Measurements from ENCODE around the gene KRT14. TPM values are rescaled to one million over a fixed set of nuclear protein-coding genes. Genes with fewer than 3 reads are reported as not detected.
"Not testable (repeated sequence)": the region's sequence is repeated elsewhere in the genome, so short reads cannot be mapped to it uniquely, and the experiment has no call there.

Gene KRT14
- total RNA-seq, 5 donors from 2014 or later (not counting 1 experiment from before 2014, with no cell fraction given) = not detected

- H3K27me3 Mint-ChIP-seq = peaks cover 0 to 9% of the 10 kb centered on the region in 2 donors
- ATAC-seq (replicated peaks in 1 of 4) (no peak), DNase-seq (no peak)
- H3K9me3 Mint-ChIP-seq = no peaks in the 10 kb centered on the region
- Histone ChIP-seq H3K4me3 (ENCODE audit: control insufficient read depth in 1 of 2, extremely low read depth in 1 of 2, low read length in 1 of 2) (no peak overlapping the region), H3K9me3 (no peaks in the 10 kb centered on the region), H3K36me3 (ENCODE audit: control insufficient read depth in 2 of 2, extremely low read depth in 1 of 2, insufficient read depth in 1 of 2, low read length in 1 of 2) (no peaks in the 10 kb centered on the region), H3K4me1 (ENCODE audit: control insufficient read depth in 1 of 2, extremely low read depth in 1 of 2, insufficient read depth in 2 of 2, low read length in 2 of 2) (no peaks in the 10 kb centered on the region), H3K27me3 (replicated peaks in 1 of 2; ENCODE audit: control insufficient read depth in 2 of 2, extremely low read depth in 1 of 2, insufficient read depth in 2 of 2, low read length in 1 of 2) (peaks cover 0 to 16% of the 10 kb centered on the region in 2 experiments), H3K27ac (ENCODE audit: low read length) (no peak overlapping the region)
- H3K4me3 Mint-ChIP-seq = no peak overlapping the region
- whole genome bisulfite sequencing (ENCODE audit: insufficient coverage) = 87% methylated on average over 6 of the region's 8 CpGs
- no peaks in the 10 kb centered on the region for H3K36me3 Mint-ChIP-seq
- CTCF ChIA-PET = no interaction called here
- POLR2A ChIA-PET = no interaction called here
- no peak overlapping the region for H3K27ac Mint-ChIP-seq
- H3K4me1 Mint-ChIP-seq = no peaks in the 10 kb centered on the region
These were observed 44.6 kb upstream of the KRT14 start for GRCh38 chr17:41631025-41631897.

GRCh38 chr17:41629826-41630670, 43.4 kb upstream of the KRT14 start:
- Mint-ChIP-seq H3K27ac (no peak overlapping the region), H3K4me3 (no peak overlapping the region), H3K27me3 (peaks cover 0 to 14% of the 10 kb centered on the region in 2 donors), H3K9me3 (no peaks in the 10 kb centered on the region), H3K4me1 (no peaks in the 10 kb centered on the region), H3K36me3 (no peaks in the 10 kb centered on the region)
- H3K27ac ChIP-seq (ENCODE audit: low read length) = no peak overlapping the region
- ChIA-PET CTCF (no interaction called here), POLR2A (interaction anchor here in 1 of 2 donors (0.5 kb wide), 1 partner anchor 848 kb away, joined by 3 read pairs; the partner anchor contains the start of gene KRT27)
- H3K9me3 ChIP-seq = no peaks in the 10 kb centered on the region
- no peak for DNase-seq
- WGBS (ENCODE audit: insufficient coverage) = 78% methylated on average over 10 of the region's 13 CpGs
- H3K4me3 ChIP-seq (ENCODE audit: control insufficient read depth in 1 of 2, extremely low read depth in 1 of 2, low read length in 1 of 2) = no peak overlapping the region
- ATAC-seq (replicated peaks in 1 of 4) = no peak
- peaks cover 0 to 15% of the 10 kb centered on the region in 2 experiments for H3K27me3 ChIP-seq (replicated peaks in 1 of 2; ENCODE audit: control insufficient read depth in 2 of 2, extremely low read depth in 1 of 2, insufficient read depth in 2 of 2, low read length in 1 of 2)
- H3K36me3 ChIP-seq (ENCODE audit: control insufficient read depth in 2 of 2, extremely low read depth in 1 of 2, insufficient read depth in 1 of 2, low read length in 1 of 2) = no peaks in the 10 kb centered on the region
- no peaks in the 10 kb centered on the region for H3K4me1 ChIP-seq (ENCODE audit: control insufficient read depth in 1 of 2, extremely low read depth in 1 of 2, insufficient read depth in 2 of 2, low read length in 2 of 2)

- no peak overlapping the region for H3K4me3 Mint-ChIP-seq
- H3K36me3 Mint-ChIP-seq = no peaks in the 10 kb centered on the region
- no peaks in the 10 kb centered on the region for H3K4me1 Mint-ChIP-seq
- H3K27me3 Mint-ChIP-seq = peaks cover 0 to 16% of the 10 kb centered on the region in 2 donors
- no peaks in the 10 kb centered on the region for H3K9me3 ChIP-seq
- H3K27ac ChIP-seq (ENCODE audit: low read length) = no peak overlapping the region
- no peak for DNase-seq
- peaks cover 0 to 20% of the 10 kb centered on the region in 2 experiments for H3K27me3 ChIP-seq (replicated peaks in 1 of 2; ENCODE audit: control insufficient read depth in 2 of 2, extremely low read depth in 1 of 2, insufficient read depth in 2 of 2, low read length in 1 of 2)
- H3K4me3 ChIP-seq (ENCODE audit: control insufficient read depth in 1 of 2, extremely low read depth in 1 of 2, low read length in 1 of 2) = no peak overlapping the region
- ChIA-PET POLR2A (no interaction called here), CTCF (no interaction called here)
- H3K27ac Mint-ChIP-seq = no peak overlapping the region
- 84% methylated on average over 7 of the region's 10 CpGs for WGBS (ENCODE audit: insufficient coverage)
- no peaks in the 10 kb centered on the region for H3K36me3 ChIP-seq (ENCODE audit: control insufficient read depth in 2 of 2, extremely low read depth in 1 of 2, insufficient read depth in 1 of 2, low read length in 1 of 2)
- no peak for ATAC-seq (replicated peaks in 1 of 4)
- no peaks in the 10 kb centered on the region for H3K4me1 ChIP-seq (ENCODE audit: control insufficient read depth in 1 of 2, extremely low read depth in 1 of 2, insufficient read depth in 2 of 2, low read length in 2 of 2)
- H3K9me3 Mint-ChIP-seq = no peaks in the 10 kb centered on the region
These were observed 42.6 kb upstream of the KRT14 start for GRCh38 chr17:41629316-41629715.

GRCh38 chr17:41628621-41629255, 42.0 kb upstream of the KRT14 start:
- H3K27ac ChIP-seq (ENCODE audit: low read length); H3K4me3 ChIP-seq (ENCODE audit: control insufficient read depth in 1 of 2, extremely low read depth in 1 of 2, low read length in 1 of 2); ATAC-seq (replicated peaks in 1 of 4); H3K27ac Mint-ChIP-seq; H3K4me3 Mint-ChIP-seq; H3K4me1 ChIP-seq (ENCODE audit: control insufficient read depth in 1 of 2, extremely low read depth in 1 of 2, insufficient read depth in 2 of 2, low read length in 2 of 2); H3K9me3 Mint-ChIP-seq; H3K9me3 ChIP-seq; POLR2A ChIA-PET; H3K36me3 Mint-ChIP-seq; DNase-seq; H3K36me3 ChIP-seq (ENCODE audit: control insufficient read depth in 2 of 2, extremely low read depth in 1 of 2, insufficient read depth in 1 of 2, low read length in 1 of 2); CTCF ChIA-PET; H3K4me1 Mint-ChIP-seq: not testable (repeated sequence)
- H3K27me3 Mint-ChIP-seq = peaks cover 0 to 16% of the 10 kb centered on the region in 2 donors
- 82% methylated on average over 3 of the region's 11 CpGs for WGBS (ENCODE audit: insufficient coverage)
- peaks cover 0 to 20% of the 10 kb centered on the region in 2 experiments for H3K27me3 ChIP-seq (replicated peaks in 1 of 2; ENCODE audit: control insufficient read depth in 2 of 2, extremely low read depth in 1 of 2, insufficient read depth in 2 of 2, low read length in 1 of 2)

GRCh38 chr17:41628073-41628370, 41.3 kb upstream of the KRT14 start:
- no CpG with 5 or more reads among the region's 1 CpG for WGBS (ENCODE audit: insufficient coverage)
- not testable (repeated sequence) for H3K9me3 ChIP-seq

GRCh38 chr17:41627316-41628072, 40.8 kb upstream of the KRT14 start:
- CTCF ChIA-PET = no interaction called here
- H3K4me3 ChIP-seq (ENCODE audit: control insufficient read depth in 1 of 2, extremely low read depth in 1 of 2, low read length in 1 of 2) = no peak overlapping the region
- H3K9me3 ChIP-seq = no peaks in the 10 kb centered on the region
- Mint-ChIP-seq H3K9me3 (no peaks in the 10 kb centered on the region), H3K4me3 (no peak overlapping the region), H3K27ac (no peak overlapping the region), H3K27me3 (peaks cover 0 to 16% of the 10 kb centered on the region in 2 donors), H3K4me1 (no peaks in the 10 kb centered on the region), H3K36me3 (no peaks in the 10 kb centered on the region)
- WGBS (ENCODE audit: insufficient coverage) = 83% methylated on average over 19 of the region's 23 CpGs
- no peaks in the 10 kb centered on the region for H3K36me3 ChIP-seq (ENCODE audit: control insufficient read depth in 2 of 2, extremely low read depth in 1 of 2, insufficient read depth in 1 of 2, low read length in 1 of 2)
- POLR2A ChIA-PET = no interaction called here
- no peaks in the 10 kb centered on the region for H3K4me1 ChIP-seq (ENCODE audit: control insufficient read depth in 1 of 2, extremely low read depth in 1 of 2, insufficient read depth in 2 of 2, low read length in 2 of 2)
- ATAC-seq (replicated peaks in 1 of 4) (no peak), DNase-seq (no peak)
- H3K27ac ChIP-seq (ENCODE audit: low read length) = no peak overlapping the region
- H3K27me3 ChIP-seq (replicated peaks in 1 of 2; ENCODE audit: control insufficient read depth in 2 of 2, extremely low read depth in 1 of 2, insufficient read depth in 2 of 2, low read length in 1 of 2) = peaks cover 0 to 24% of the 10 kb centered on the region in 2 experiments

More at GRCh38 chr17:41628073-41628370, 41.3 kb upstream of the KRT14 start:
- H3K36me3 Mint-ChIP-seq; H3K4me1 ChIP-seq (ENCODE audit: control insufficient read depth in 1 of 2, extremely low read depth in 1 of 2, insufficient read depth in 2 of 2, low read length in 2 of 2); POLR2A ChIA-PET; DNase-seq; H3K9me3 Mint-ChIP-seq; H3K4me3 ChIP-seq (ENCODE audit: control insufficient read depth in 1 of 2, extremely low read depth in 1 of 2, low read length in 1 of 2); ATAC-seq (replicated peaks in 1 of 4); H3K36me3 ChIP-seq (ENCODE audit: control insufficient read depth in 2 of 2, extremely low read depth in 1 of 2, insufficient read depth in 1 of 2, low read length in 1 of 2); H3K27ac ChIP-seq (ENCODE audit: low read length); H3K27ac Mint-ChIP-seq; H3K4me1 Mint-ChIP-seq; CTCF ChIA-PET; H3K4me3 Mint-ChIP-seq: not testable (repeated sequence)
- peaks cover 0 to 24% of the 10 kb centered on the region in 2 experiments for H3K27me3 ChIP-seq (replicated peaks in 1 of 2; ENCODE audit: control insufficient read depth in 2 of 2, extremely low read depth in 1 of 2, insufficient read depth in 2 of 2, low read length in 1 of 2)
- peaks cover 0 to 16% of the 10 kb centered on the region in 2 donors for H3K27me3 Mint-ChIP-seq

Measured in T-cell (primary cell).